Renal pelvis (tissue), 3 donors: ENCODE results near the gene TGM6. TPM values are rescaled to one million over a fixed set of nuclear protein-coding genes. Genes with fewer than 3 reads are reported as not detected.

Experiments used
- polyA plus RNA-seq, 3 donors: library from polyadenylated mRNA; unstranded; fragments of 120-200 nt; gene quantifications; one replicate each; pipeline ENCODE4 v1.2.1, GENCODE V29; 2013; ENCODE audit not compliant: insufficient read length in 3 of 3

The TGM6 gene
- polyA plus RNA-seq, 3 donors, result not detected

Other genes starting within 250 kb of the TGM6 start
- gene TGM3, start 84.9 kb upstream of the TGM6 start, polyA plus RNA-seq, result 1 to 10 TPM in 1 of 3 donors, under 1 TPM in 2; 0.57 to 1.1 (median 0.68) TPM
- 100 to 1,000 TPM; 139 to 183 (median 180) TPM for gene SNRPB, start 89.9 kb downstream of the TGM6 start, polyA plus RNA-seq
- gene ZNF343, start 128.0 kb downstream of the TGM6 start, polyA plus RNA-seq, result 10 to 100 TPM; 14.4 to 19.0 (median 17.6) TPM
- under 1 TPM; 0.23 to 0.34 (median 0.31) TPM for gene TMC2, start 155.7 kb downstream of the TGM6 start, polyA plus RNA-seq